Measurements from ENCODE around the gene VSTM2B.

Gene VSTM2B

GRCh38 chr19:29535984-29536508 is 10.3 kb downstream of the VSTM2B start:
- no peak overlapping the region for H3K27ac ChIP-seq
- no peaks in the 10 kb centered on the region for H3K27me3 ChIP-seq (ENCODE audit: control insufficient read depth, insufficient read depth, low read length)
- no peak overlapping the region for H3K9ac ChIP-seq
- H3K4me2 ChIP-seq (ENCODE audit: low read length) = no peak overlapping the region
- no peak overlapping the region for H3K4me3 ChIP-seq (ENCODE audit: low read depth, low read length)
- no peaks in the 10 kb centered on the region for H3K79me2 ChIP-seq
- H3K9me3 ChIP-seq (ENCODE audit: control insufficient read depth, low read length) = no peaks in the 10 kb centered on the region
- no peaks in the 10 kb centered on the region for H3K4me1 ChIP-seq
- no peak overlapping the region for H2AFZ ChIP-seq
- TF ChIP-seq CTCF (IDR thresholded peaks at IDR 0.05) = no peak
- no peaks in the 10 kb centered on the region for H3K36me3 ChIP-seq (ENCODE audit: control insufficient read depth, insufficient read depth, low read length)

GRCh38 chr19:29537181-29537580 is 11.4 kb downstream of the VSTM2B start:
- Histone ChIP-seq H3K4me2 (ENCODE audit: low read length) (no peak overlapping the region), H3K9ac (no peak overlapping the region), H3K9me3 (ENCODE audit: control insufficient read depth, low read length) (no peaks in the 10 kb centered on the region), H2AFZ (no peak overlapping the region), H3K27me3 (ENCODE audit: control insufficient read depth, insufficient read depth, low read length) (no peaks in the 10 kb centered on the region), H3K27ac (no peak overlapping the region), H3K4me1 (no peaks in the 10 kb centered on the region), H3K79me2 (no peaks in the 10 kb centered on the region), H3K36me3 (ENCODE audit: control insufficient read depth, insufficient read depth, low read length) (no peaks in the 10 kb centered on the region), H3K4me3 (ENCODE audit: low read depth, low read length) (no peak overlapping the region)
- no peak for TF ChIP-seq CTCF (IDR thresholded peaks at IDR 0.05)

GRCh38 chr19:29537601-29538000 is 11.8 kb downstream of the VSTM2B start:
- Histone ChIP-seq H3K27me3 (ENCODE audit: control insufficient read depth, insufficient read depth, low read length) (no peaks in the 10 kb centered on the region), H2AFZ (no peak overlapping the region), H3K4me1 (no peaks in the 10 kb centered on the region), H3K9me3 (ENCODE audit: control insufficient read depth, low read length) (no peaks in the 10 kb centered on the region), H3K9ac (no peak overlapping the region), H3K4me2 (ENCODE audit: low read length) (no peak overlapping the region), H3K27ac (no peak overlapping the region), H3K4me3 (ENCODE audit: low read depth, low read length) (no peak overlapping the region), H3K36me3 (ENCODE audit: control insufficient read depth, insufficient read depth, low read length) (no peaks in the 10 kb centered on the region), H3K79me2 (no peaks in the 10 kb centered on the region)
- no peak for TF ChIP-seq CTCF (IDR thresholded peaks at IDR 0.05)

- TF ChIP-seq CTCF (IDR thresholded peaks at IDR 0.05) = no peak
- Histone ChIP-seq H3K9me3 (ENCODE audit: control insufficient read depth, low read length) (no peaks in the 10 kb centered on the region), H3K4me3 (ENCODE audit: low read depth, low read length) (no peak overlapping the region), H3K27ac (no peak overlapping the region), H3K4me1 (no peaks in the 10 kb centered on the region), H3K36me3 (ENCODE audit: control insufficient read depth, insufficient read depth, low read length) (no peaks in the 10 kb centered on the region), H3K27me3 (ENCODE audit: control insufficient read depth, insufficient read depth, low read length) (no peaks in the 10 kb centered on the region), H3K9ac (no peak overlapping the region), H2AFZ (no peak overlapping the region), H3K79me2 (no peaks in the 10 kb centered on the region), H3K4me2 (ENCODE audit: low read length) (no peak overlapping the region)
Measured at GRCh38 chr19:29538146-29538545, 12.4 kb downstream of the VSTM2B start.

- Histone ChIP-seq H3K79me2 (no peaks in the 10 kb centered on the region), H3K27me3 (ENCODE audit: control insufficient read depth, insufficient read depth, low read length) (no peaks in the 10 kb centered on the region), H3K4me2 (ENCODE audit: low read length) (no peak overlapping the region), H3K36me3 (ENCODE audit: control insufficient read depth, insufficient read depth, low read length) (no peaks in the 10 kb centered on the region), H3K4me3 (ENCODE audit: low read depth, low read length) (no peak overlapping the region), H3K27ac (no peak overlapping the region), H3K4me1 (no peaks in the 10 kb centered on the region), H2AFZ (no peak overlapping the region), H3K9ac (no peak overlapping the region), H3K9me3 (ENCODE audit: control insufficient read depth, low read length) (no peaks in the 10 kb centered on the region)
- TF ChIP-seq CTCF (IDR thresholded peaks at IDR 0.05) = no peak
Measured at GRCh38 chr19:29538651-29539050, 12.9 kb downstream of the VSTM2B start.
